Measurements from ENCODE around the gene DAGLA.

DAGLA gene

GRCh38 chr11:61744609-61745156 is 64.5 kb downstream of the DAGLA start:
- no peak for TF ChIP-seq ZNF274 (IDR thresholded peaks at IDR 0.05; ENCODE audit: low read depth, low read length)
- no peak overlapping the region for H3K4me3 ChIP-seq (ENCODE audit: low read length)

- no peak for TF ChIP-seq ZNF274 (IDR thresholded peaks at IDR 0.05; ENCODE audit: low read depth, low read length)
These were observed 65.7 kb downstream of the DAGLA start for GRCh38 chr11:61745781-61746441.

GRCh38 chr11:61746442-61747191 is 66.4 kb downstream of the DAGLA start:
- no peak overlapping the region for H3K4me3 ChIP-seq (ENCODE audit: low read length)
- no peak for TF ChIP-seq ZNF274 (IDR thresholded peaks at IDR 0.05; ENCODE audit: low read depth, low read length)

More at GRCh38 chr11:61745781-61746441, 65.7 kb downstream of the DAGLA start:
- no peak overlapping the region for H3K4me3 ChIP-seq (ENCODE audit: low read length)

- H3K4me3 ChIP-seq (ENCODE audit: low read length), result no peak overlapping the region
- no peak for TF ChIP-seq ZNF274 (IDR thresholded peaks at IDR 0.05; ENCODE audit: low read depth, low read length)
These were observed 67.2 kb downstream of the DAGLA start for GRCh38 chr11:61747192-61747966.

- no peak overlapping the region for H3K4me3 ChIP-seq (ENCODE audit: low read length)
- TF ChIP-seq ZNF274 (IDR thresholded peaks at IDR 0.05; ENCODE audit: low read depth, low read length), result no peak
These were observed 67.7 kb downstream of the DAGLA start for GRCh38 chr11:61747967-61748285.

- no peak for TF ChIP-seq ZNF274 (IDR thresholded peaks at IDR 0.05; ENCODE audit: low read depth, low read length)
- no peak overlapping the region for H3K4me3 ChIP-seq (ENCODE audit: low read length)
These were observed 69.5 kb downstream of the DAGLA start for GRCh38 chr11:61749591-61750217.

GRCh38 chr11:61750631-61751273 is 70.6 kb downstream of the DAGLA start:
- no peak for TF ChIP-seq ZNF274 (IDR thresholded peaks at IDR 0.05; ENCODE audit: low read depth, low read length)
- H3K4me3 ChIP-seq (ENCODE audit: low read length), result no peak overlapping the region

GRCh38 chr11:61751384-61751783 is 71.2 kb downstream of the DAGLA start:
- H3K4me3 ChIP-seq (ENCODE audit: low read length), result no peak overlapping the region
- no peak for TF ChIP-seq ZNF274 (IDR thresholded peaks at IDR 0.05; ENCODE audit: low read depth, low read length)

- H3K4me3 ChIP-seq (ENCODE audit: low read length), result no peak within 1 kb of the TSS
- no peak for TF ChIP-seq ZNF274 (IDR thresholded peaks at IDR 0.05; ENCODE audit: low read depth, low read length)
These were observed 72.1 kb downstream of the DAGLA start, which contains the start of gene MYRF for GRCh38 chr11:61752117-61752924. TSS of gene MYRF (plus strand) at chr11:61752636. CDS start at chr11:61752745, 109 bp downstream.

GRCh38 chr11:61752925-61753521 is 72.8 kb downstream of the DAGLA start:
- no peak for TF ChIP-seq ZNF274 (IDR thresholded peaks at IDR 0.05; ENCODE audit: low read depth, low read length)
- no peak overlapping the region for H3K4me3 ChIP-seq (ENCODE audit: low read length)

GRCh38 chr11:61753672-61754071 is 73.5 kb downstream of the DAGLA start:
- no peak for TF ChIP-seq ZNF274 (IDR thresholded peaks at IDR 0.05; ENCODE audit: low read depth, low read length)
- no peak overlapping the region for H3K4me3 ChIP-seq (ENCODE audit: low read length)
